HG02840 (cell line): ENCODE measurements around the gene DPF3.
"Not testable (repeated sequence)": the region's sequence is repeated elsewhere in the genome, so short reads cannot be mapped to it uniquely, and the experiment has no call there.

ENCODE experiments used
- ATAC-seq: cut with Tn5 transposase; IDR thresholded peaks from one replicate; pipeline ENCODE4 v1.9.1; 2021; ENCODE audit warnings: mild to moderate bottlenecking, moderate library complexity, moderate number of reproducible peaks; ENCODE audit not compliant: unreplicated experiment, low FRiP score

Gene DPF3

GRCh38 chr14:72779679-72780078, 114.2 kb downstream of the DPF3 start:
- no peak for ATAC-seq

GRCh38 chr14:72777636-72778035, 116.3 kb downstream of the DPF3 start:
- ATAC-seq, result no peak

GRCh38 chr14:72776701-72777261, 117.1 kb downstream of the DPF3 start:
- ATAC-seq, result no peak

DNA sequence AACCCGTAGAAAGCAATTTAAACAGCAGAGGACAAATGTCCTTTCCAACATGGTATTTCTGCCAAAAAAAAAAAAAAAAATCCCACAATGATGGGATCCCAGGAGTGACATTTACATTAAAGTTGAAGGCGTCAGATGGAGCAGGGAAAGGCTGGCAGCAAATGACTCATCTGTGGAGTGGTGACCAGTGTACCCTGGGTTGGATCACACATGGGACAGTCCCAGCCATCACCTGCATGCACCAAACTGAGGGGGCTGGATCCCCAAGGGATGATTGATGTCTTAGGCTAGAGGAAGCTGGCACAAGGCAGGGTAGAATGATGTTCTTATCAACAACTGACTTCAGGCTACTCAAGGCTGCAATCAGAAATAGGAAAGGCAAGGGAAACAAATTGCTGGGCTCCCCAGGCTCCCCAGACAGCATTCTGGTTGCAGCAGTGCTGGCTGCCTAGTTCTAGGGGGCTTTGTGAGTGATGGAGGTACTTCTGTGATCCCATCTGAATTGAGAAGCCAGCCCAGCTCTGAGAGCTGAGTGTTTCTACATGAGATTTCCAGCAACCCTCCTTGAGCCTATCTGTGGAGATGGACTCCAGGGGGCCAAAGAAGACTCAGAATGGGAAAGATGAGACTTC, 117.9 kb downstream of the DPF3 start:
- no peak for ATAC-seq

- no peak for ATAC-seq
These were observed 118.8 kb downstream of the DPF3 start for GRCh38 chr14:72774894-72775620.

- no peak for ATAC-seq
These were observed 119.8 kb downstream of the DPF3 start for GRCh38 chr14:72774141-72774540.

DNA sequence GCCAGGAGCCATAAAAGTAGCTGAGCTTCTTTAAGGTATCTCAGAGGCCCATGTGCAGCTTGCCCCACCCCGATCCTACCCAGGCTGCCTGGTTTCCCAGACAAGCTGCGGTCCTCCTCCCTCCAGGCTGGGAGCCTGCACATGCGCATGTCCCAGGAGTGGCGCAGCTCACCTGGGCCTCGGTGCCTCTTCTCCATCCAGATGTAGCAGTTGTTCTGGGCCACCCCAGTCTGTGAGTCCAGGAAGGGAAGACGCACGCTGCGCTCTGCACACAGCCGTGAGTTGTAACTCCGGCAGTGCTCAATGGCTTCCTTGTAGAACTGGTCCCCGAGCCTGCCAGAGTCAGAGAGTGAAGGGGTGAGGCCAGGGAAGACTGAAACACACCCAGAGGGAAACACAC, 122.3 kb downstream of the DPF3 start:
- no peak for ATAC-seq

DNA sequence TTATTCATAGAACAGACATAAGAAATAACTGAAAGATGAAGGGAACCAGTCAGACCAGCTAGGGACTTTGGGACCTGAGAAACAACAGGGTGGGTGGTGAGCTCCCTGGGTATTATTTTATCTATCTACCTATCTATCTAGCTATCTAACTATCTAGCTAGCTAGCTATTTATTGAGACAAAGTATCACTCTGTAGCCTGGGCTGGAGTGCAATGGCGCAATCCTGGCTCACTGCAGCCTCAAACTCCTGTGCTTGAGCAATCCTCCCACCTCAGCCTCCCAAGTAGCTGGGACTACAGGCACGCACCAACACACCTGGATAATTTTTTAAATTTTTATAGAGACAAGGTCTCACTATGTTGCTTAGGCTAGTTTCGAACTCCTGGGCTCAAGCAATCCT, 127.6 kb downstream of the DPF3 start:
- no peak for ATAC-seq

GRCh38 chr14:72763892-72764291, 130.0 kb downstream of the DPF3 start:
- no peak for ATAC-seq

GRCh38 chr14:72759670-72760069, 134.2 kb downstream of the DPF3 start:
- no peak for ATAC-seq

DNA sequence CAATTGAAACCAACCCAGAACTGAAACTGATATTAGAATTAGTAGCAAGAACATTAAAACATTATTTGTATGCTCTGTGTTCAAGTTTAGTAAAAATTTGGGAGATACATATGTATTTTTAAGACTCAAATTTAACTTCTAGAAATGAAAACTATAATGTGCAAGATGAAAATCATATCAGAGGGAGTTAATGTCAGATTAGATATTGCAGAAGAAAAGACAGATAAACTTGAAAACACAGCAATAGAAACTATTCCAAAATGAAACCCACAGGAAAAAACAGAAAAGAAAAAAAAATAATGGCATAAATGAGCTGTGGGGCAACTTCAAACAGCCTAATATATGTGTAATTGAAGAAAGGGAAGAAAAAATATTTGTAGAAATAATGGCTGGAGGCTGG, 134.9 kb downstream of the DPF3 start:
- ATAC-seq, result no peak

GRCh38 chr14:72758420-72758819, 135.5 kb downstream of the DPF3 start:
- no peak for ATAC-seq

- ATAC-seq, result no peak
These were observed 136.9 kb downstream of the DPF3 start for GRCh38 chr14:72756967-72757366.

DNA sequence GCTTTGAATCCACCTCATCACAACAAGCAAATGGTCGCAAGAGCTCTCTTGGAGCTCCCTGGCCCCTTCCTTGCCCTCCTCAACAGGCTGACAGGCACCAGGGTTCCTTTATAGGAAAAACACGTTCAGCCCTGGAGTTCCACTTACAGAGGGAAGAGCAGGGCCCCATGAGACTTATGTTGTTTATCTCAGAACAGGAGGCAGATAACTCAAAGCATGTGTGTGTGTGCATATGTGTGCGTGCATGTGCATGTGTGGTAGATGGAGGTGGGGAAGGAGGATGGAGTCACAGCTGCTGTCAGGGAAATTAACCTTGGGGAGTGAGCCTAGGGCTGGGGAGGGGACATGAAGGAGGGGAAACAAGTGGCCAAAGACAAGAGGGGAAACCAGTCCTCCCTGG, 138.1 kb downstream of the DPF3 start:
- ATAC-seq, result no peak

GRCh38 chr14:72754949-72755348, 139.0 kb downstream of the DPF3 start:
- ATAC-seq, result no peak

GRCh38 chr14:72753879-72754400, 140.0 kb downstream of the DPF3 start:
- ATAC-seq, result no peak

DNA sequence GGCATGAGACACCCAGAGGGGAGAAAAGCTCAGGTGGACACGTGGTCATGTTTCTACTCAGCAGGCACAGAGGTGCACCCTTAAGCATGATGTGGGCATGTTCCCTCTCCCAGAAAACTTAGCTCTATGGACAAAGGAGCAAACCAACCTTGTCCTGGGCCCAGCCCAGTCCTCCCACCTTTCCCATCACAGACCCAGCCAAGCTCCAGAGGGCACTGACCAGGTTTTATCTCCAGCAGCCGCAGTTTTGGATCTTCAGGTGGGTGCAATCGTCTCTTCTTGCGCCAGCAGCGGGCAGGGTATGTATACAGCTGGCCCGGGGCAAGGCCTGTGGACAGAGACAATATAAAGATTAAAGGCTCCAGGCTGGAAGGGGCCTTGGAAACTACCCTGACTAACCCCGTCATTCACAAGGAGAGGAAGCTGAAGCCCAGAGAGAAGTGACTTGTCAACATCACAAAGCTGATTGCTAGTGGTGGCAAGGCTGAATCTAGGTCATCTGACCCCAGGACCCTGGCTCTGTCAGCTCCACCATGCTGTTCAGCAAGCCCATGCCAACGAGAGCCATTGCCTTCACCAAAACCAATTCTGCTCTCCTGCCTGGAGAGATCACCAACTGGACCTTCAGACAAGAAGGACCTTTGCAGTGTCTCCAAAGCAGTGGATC, 140.7 kb downstream of the DPF3 start:
- no peak for ATAC-seq

DNA sequence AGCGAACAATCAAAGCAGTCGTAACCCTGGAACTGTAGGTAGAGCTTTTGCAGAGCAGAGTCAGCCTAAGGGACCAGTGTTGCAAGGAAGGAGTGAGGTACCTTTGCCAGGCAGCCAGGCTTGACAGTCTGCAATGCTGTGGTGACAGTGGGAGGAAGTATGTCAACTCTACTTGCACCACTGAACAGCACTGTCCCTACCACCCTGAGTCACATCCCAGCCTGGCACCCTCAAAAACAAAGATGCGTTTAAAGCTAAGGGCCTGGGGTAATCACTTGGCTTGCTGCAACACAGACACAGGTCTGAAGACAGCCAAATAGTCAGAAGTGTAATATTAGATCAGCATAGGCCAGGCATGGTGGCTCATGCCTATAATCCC, 141.9 kb downstream of the DPF3 start:
- ATAC-seq, result no peak

DNA sequence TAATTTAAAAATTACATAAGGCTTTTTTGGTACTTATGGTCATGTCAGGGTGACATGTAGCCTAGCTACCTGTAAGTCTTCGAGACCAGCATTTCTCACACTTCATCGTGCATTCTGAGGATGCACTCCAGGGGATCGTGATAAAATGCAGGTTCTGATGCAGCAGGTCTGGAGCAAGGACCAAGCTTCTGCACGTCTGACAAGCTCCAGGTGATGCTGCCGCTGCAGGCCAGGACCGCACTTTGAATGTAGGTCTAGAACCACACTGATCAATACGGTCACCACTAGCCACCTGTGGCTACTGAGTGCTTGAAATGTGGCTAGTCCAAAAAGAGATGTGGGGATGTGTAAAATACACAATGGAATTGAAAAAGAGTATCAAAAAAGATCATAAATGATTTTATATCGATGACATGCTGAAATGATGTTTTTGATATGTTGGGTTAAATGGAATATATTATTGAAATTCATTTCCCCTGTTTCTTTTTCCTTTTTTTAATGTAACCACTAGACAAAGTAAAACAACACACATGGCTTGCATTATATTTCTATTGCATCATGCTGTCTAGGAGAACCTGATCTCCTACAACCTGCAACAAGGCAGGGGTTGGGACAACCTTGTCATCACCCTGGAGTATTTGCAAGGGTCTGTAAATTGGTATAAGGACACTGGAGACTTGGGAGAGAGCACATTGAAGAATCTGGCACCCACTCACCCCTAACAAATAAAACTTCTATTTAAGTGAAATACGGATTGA, 142.4 kb downstream of the DPF3 start:
- no peak for ATAC-seq

DNA sequence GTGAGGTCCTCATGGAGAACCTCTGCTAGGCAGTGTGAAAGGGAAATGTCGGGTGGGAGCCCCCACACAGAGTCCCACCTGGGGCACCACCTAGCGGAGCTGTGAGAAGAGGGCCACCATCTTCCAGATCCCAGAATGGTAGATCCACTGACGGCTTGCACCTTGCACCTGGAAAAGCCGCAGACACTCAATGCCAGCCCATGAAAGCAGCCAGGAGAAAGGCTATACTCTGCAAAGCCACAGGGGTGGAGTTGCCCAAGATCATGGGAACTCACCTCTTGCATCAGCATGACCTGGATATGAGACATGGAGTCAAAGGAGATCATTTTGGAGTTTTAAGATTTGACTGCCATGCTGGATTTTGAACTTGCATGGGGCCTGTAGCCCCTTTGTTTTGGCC, 145.0 kb downstream of the DPF3 start:
- ATAC-seq, result not testable (repeated sequence)

DNA sequence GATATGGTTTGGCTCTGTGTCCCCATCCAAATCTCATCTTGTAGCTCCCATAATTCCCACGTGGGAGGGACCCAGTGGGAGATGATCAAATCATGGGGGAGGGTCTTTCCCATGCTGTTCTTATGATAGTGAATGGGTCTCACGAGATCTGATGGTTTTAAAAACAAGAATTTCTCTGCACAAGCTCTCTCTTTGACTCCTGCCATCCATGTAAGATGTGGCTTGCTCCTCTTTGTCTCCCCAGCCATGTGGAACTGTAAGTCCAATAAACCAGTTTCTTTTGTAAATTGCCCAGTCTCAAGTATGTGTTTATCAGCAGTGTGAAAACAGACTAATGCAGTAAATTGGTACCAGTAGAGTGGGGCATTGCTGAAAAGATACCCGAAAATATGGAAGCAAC, 146.2 kb downstream of the DPF3 start:
- ATAC-seq, result no peak
